Liver (tissue), 3 donors: ENCODE results near the gene P2RX3.

Source experiments
- CTCF ChIP-seq: fragments of 150-350 bp; IDR thresholded peaks from 2 replicates; pipeline ENCODE4 v1.5.1; 2017; ENCODE audit warnings: improper control_type of control experiment, low read depth, low read length; ENCODE audit not compliant: missing input control
- RAD21 ChIP-seq, 2 donors: IDR thresholded peaks; 2 replicates each; pipeline ENCODE4 v1.6.1; 2016; ENCODE audit warnings: antibody characterized with exemption in 2 of 2, mild to moderate bottlenecking in 2 of 2
- REST ChIP-seq: IDR thresholded peaks from 2 replicates; pipeline ENCODE4 v1.6.1; 2016; ENCODE audit warnings: antibody characterized with exemption, mild to moderate bottlenecking
- donor health status: healthy.
- donor health status: healthy.

GRCh38 chr11:57341250-57341808 is 3.2 kb downstream of the P2RX3 start:
- TF ChIP-seq RAD21 (IDR thresholded peaks at IDR 0.05) (no peak), CTCF (no peak), REST (no peak)
